ENCODE results near the gene CAPN1. TPM values are rescaled to one million over a fixed set of nuclear protein-coding genes. Genes with fewer than 3 reads are reported as not detected.

CAPN1 gene
- total RNA-seq, 2 experiments from 2014 or later = 89.9 to 111 TPM

GRCh38 chr11:65254724-65255123, 73.0 kb downstream of the CAPN1 start:
- Histone ChIP-seq H3K4me3 (ENCODE audit: low read depth, low read length, poor library complexity, severe bottlenecking) (no peak overlapping the region), H3K4me1 (ENCODE audit: insufficient read depth, low read length, poor library complexity, severe bottlenecking) (peaks cover 9% of the 10 kb centered on the region), H4K20me1 (ENCODE audit: insufficient read depth, low read length) (no peaks in the 10 kb centered on the region), H3K4me2 (ENCODE audit: low read length) (no peak overlapping the region), H3K79me2 (ENCODE audit: insufficient read depth, low read depth, low read length) (no peaks in the 10 kb centered on the region), H3K9me3 (ENCODE audit: low read length) (no peaks in the 10 kb centered on the region), H2AFZ (ENCODE audit: low read length) (no peak overlapping the region), H3K27ac (ENCODE audit: low read depth, low read length, poor library complexity, severe bottlenecking) (no peak overlapping the region), H3K9me2 (ENCODE audit: insufficient read depth, low read length) (no peaks in the 10 kb centered on the region), H3K36me3 (ENCODE audit: insufficient read depth, low read length) (no peaks in the 10 kb centered on the region)
- BruUV-seq (replicated peaks) = no TSS peak
- ChIA-PET POLR2A (no interaction called here), CTCF (ENCODE audit: unreplicated experiment) (no interaction called here)
- no peak for DNase-seq (ENCODE audit: low spot score)
- intact Hi-C loops (cut with micrococcal nuclease; ENCODE audit: unreplicated experiment) = loop anchor here (2.0 kb wide), 1 partner anchor 144 kb away; the partner anchor contains the start of gene TM7SF2
- no peak for TF ChIP-seq CTCF (conservative IDR thresholded peaks at IDR 0.05; ENCODE audit: low read length)
- no peak for TF ChIP-seq EZH2phosphoT487 (IDR thresholded peaks at IDR 0.05; ENCODE audit: borderline replicate concordance, low read depth, low read length)

- H3K4me3 ChIP-seq (ENCODE audit: low read depth, low read length, poor library complexity, severe bottlenecking) = no peak overlapping the region
- H3K36me3 ChIP-seq (ENCODE audit: insufficient read depth, low read length) = peaks cover 5% of the 10 kb centered on the region; the same call in 1 of the 2 replicates
- DNase-seq (ENCODE audit: low spot score) = no peak
- H3K27ac ChIP-seq (ENCODE audit: low read depth, low read length, poor library complexity, severe bottlenecking) = no peak overlapping the region
- intact Hi-C loops (cut with micrococcal nuclease; ENCODE audit: unreplicated experiment) = no loop called here
- H3K9me2 ChIP-seq (ENCODE audit: insufficient read depth, low read length) = no peaks in the 10 kb centered on the region
- TF ChIP-seq CTCF (conservative IDR thresholded peaks at IDR 0.05; ENCODE audit: low read length) = no peak
- no peak for TF ChIP-seq EZH2phosphoT487 (IDR thresholded peaks at IDR 0.05; ENCODE audit: borderline replicate concordance, low read depth, low read length)
- peaks cover 25% of the 10 kb centered on the region for H3K4me1 ChIP-seq (ENCODE audit: insufficient read depth, low read length, poor library complexity, severe bottlenecking)
- CTCF ChIA-PET (ENCODE audit: unreplicated experiment) = no interaction called here
- no peak overlapping the region for H3K4me2 ChIP-seq (ENCODE audit: low read length)
- peaks cover 21% of the 10 kb centered on the region for H3K79me2 ChIP-seq (ENCODE audit: insufficient read depth, low read depth, low read length)
- POLR2A ChIA-PET = interaction anchor here (1.6 kb wide), 1 partner anchor 9 kb away, joined by 3 read pairs; no protein-coding TSS in a partner anchor
- H2AFZ ChIP-seq (ENCODE audit: low read length) = peak overlapping the region; percentile 70; the same call in 1 of the 2 replicates
- no TSS peak for BruUV-seq (replicated peaks)
- no peaks in the 10 kb centered on the region for H4K20me1 ChIP-seq (ENCODE audit: insufficient read depth, low read length)
- H3K9me3 ChIP-seq (ENCODE audit: low read length) = no peaks in the 10 kb centered on the region
Observed at GRCh38 chr11:65258988-65259387, 77.3 kb downstream of the CAPN1 start.

GRCh38 chr11:65260302-65260701, 78.6 kb downstream of the CAPN1 start:
- intact Hi-C loops (cut with micrococcal nuclease; ENCODE audit: unreplicated experiment) = loop anchor here (2.0 to 10.0 kb wide), 2 partner anchors 54 to 246 kb away; partner anchors contain the start of genes ARL2 and CDC42EP2
- H3K9me2 ChIP-seq (ENCODE audit: insufficient read depth, low read length) = no peaks in the 10 kb centered on the region
- H3K4me1 ChIP-seq (ENCODE audit: insufficient read depth, low read length, poor library complexity, severe bottlenecking) = peaks cover 25% of the 10 kb centered on the region
- no peak overlapping the region for H3K4me2 ChIP-seq (ENCODE audit: low read length)
- H2AFZ ChIP-seq (ENCODE audit: low read length) = no peak overlapping the region; the same call in 1 of the 2 replicates
- no peaks in the 10 kb centered on the region for H3K9me3 ChIP-seq (ENCODE audit: low read length)
- POLR2A ChIA-PET = no interaction called here
- CTCF ChIA-PET (ENCODE audit: unreplicated experiment) = no interaction called here
- H3K79me2 ChIP-seq (ENCODE audit: insufficient read depth, low read depth, low read length) = peaks cover 33% of the 10 kb centered on the region
- 0 out of 2 replicates have a peak, but pooled peaks cover under 1% of the 10 kb centered on the region for H4K20me1 ChIP-seq (ENCODE audit: insufficient read depth, low read length)
- no peak overlapping the region for H3K27ac ChIP-seq (ENCODE audit: low read depth, low read length, poor library complexity, severe bottlenecking)
- BruUV-seq (replicated peaks) = no TSS peak
- peaks cover 17% of the 10 kb centered on the region for H3K36me3 ChIP-seq (ENCODE audit: insufficient read depth, low read length)
- no peak for DNase-seq (ENCODE audit: low spot score)
- TF ChIP-seq EZH2phosphoT487 (IDR thresholded peaks at IDR 0.05; ENCODE audit: borderline replicate concordance, low read depth, low read length) (no peak), CTCF (conservative IDR thresholded peaks at IDR 0.05; ENCODE audit: low read length) (no peak)
- no peak overlapping the region for H3K4me3 ChIP-seq (ENCODE audit: low read depth, low read length, poor library complexity, severe bottlenecking)
